Mesendoderm (in vitro differentiated cells): ENCODE data around the gene KLHL29.
A peak's percentile ranks its signal among the peaks of the same experiment; 100 is the strongest.

Experiments
- DNase-seq: peaks from one replicate; pipeline ENCODE4 v3.0.0; 2013
- H2AK5ac ChIP-seq: 2 replicates; pipeline ENCODE4 v1.6.1; 2013; ENCODE audit warnings: low read length, inconsistent platforms
- H2BK120ac ChIP-seq: 2 replicates; pipeline ENCODE4 v1.6.1; 2013; ENCODE audit warnings: low read depth, mild to moderate bottlenecking, low read length, moderate library complexity, mixed read lengths
- H2BK15ac ChIP-seq: replicated peaks from 2 replicates; pipeline ENCODE4 v1.6.1; 2013; ENCODE audit warnings: low read depth, mild to moderate bottlenecking, moderate library complexity
- H2BK5ac ChIP-seq: 2 replicates; pipeline ENCODE4 v1.6.1; 2013; ENCODE audit warnings: low read length, inconsistent platforms
- H3K18ac ChIP-seq: 2 replicates; pipeline ENCODE4 v1.6.1; 2013; ENCODE audit warnings: mild to moderate bottlenecking, low read length, mixed read lengths
- H3K23ac ChIP-seq: one replicate; pipeline ENCODE4 v1.6.1; 2013; ENCODE audit warnings: low read length
- H3K27ac ChIP-seq: 2 replicates; pipeline ENCODE4 v1.5.1; 2013; ENCODE audit warnings: low read depth, mild to moderate bottlenecking, inconsistent platforms, low read length, moderate library complexity
- H3K27me3 ChIP-seq: 2 replicates; pipeline ENCODE4 v1.6.1; 2013; ENCODE audit warnings: low read length, control low read depth, mild to moderate bottlenecking, inconsistent platforms; ENCODE audit not compliant: insufficient read depth, poor library complexity
- H3K36me3 ChIP-seq: 2 replicates; pipeline ENCODE4 v1.6.1; 2013; ENCODE audit warnings: low read length, inconsistent platforms; ENCODE audit not compliant: control insufficient read depth, insufficient read depth
- H3K4ac ChIP-seq: one replicate; pipeline ENCODE4 v1.6.1; 2013; ENCODE audit warnings: low read depth, mild to moderate bottlenecking, low read length, moderate library complexity
- H3K4me1 ChIP-seq: 2 replicates; pipeline ENCODE4 v1.6.1; 2013; ENCODE audit warnings: low read depth, low read length, inconsistent platforms; ENCODE audit not compliant: control insufficient read depth
- H3K4me2 ChIP-seq: 2 replicates; pipeline ENCODE4 v1.6.1; 2013; ENCODE audit warnings: low read length
- H3K4me3 ChIP-seq: 2 replicates; pipeline ENCODE4 v1.5.1; 2013; ENCODE audit warnings: mild to moderate bottlenecking, low read length
- H3K56ac ChIP-seq: one replicate; pipeline ENCODE4 v1.6.1; 2013; ENCODE audit warnings: low read length
- H3K79me1 ChIP-seq: 2 replicates; pipeline ENCODE4 v1.6.1; 2013; ENCODE audit warnings: low read length, inconsistent platforms
- H3K79me2 ChIP-seq: 2 replicates; pipeline ENCODE4 v1.6.1; 2013; ENCODE audit warnings: mild to moderate bottlenecking, low read length; ENCODE audit not compliant: control insufficient read depth, insufficient read depth
- H3K9ac ChIP-seq: 2 replicates; pipeline ENCODE4 v1.6.1; 2013; ENCODE audit warnings: low read length, inconsistent platforms
- H4K5ac ChIP-seq: one replicate; pipeline ENCODE4 v1.6.1; 2013; ENCODE audit warnings: low read length
- H4K8ac ChIP-seq: one replicate; pipeline ENCODE4 v1.6.1; 2013; ENCODE audit warnings: low read depth, mild to moderate bottlenecking, control low read depth, low read length, moderate library complexity
- WGBS: extraction: QIAGEN DNeasy Blood & Tissue Kit; methylation state at CpG from one replicate; pipeline ENCODE4 v1.1.7; 2013; ENCODE audit warnings: low lambda C conversion rate, missing lambda C conversion rate; ENCODE audit not compliant: insufficient coverage; ENCODE audit errors: extremely low coverage; 5-methylcytosine and 5-hydroxymethylcytosine counted together

Gene KLHL29

DNA sequence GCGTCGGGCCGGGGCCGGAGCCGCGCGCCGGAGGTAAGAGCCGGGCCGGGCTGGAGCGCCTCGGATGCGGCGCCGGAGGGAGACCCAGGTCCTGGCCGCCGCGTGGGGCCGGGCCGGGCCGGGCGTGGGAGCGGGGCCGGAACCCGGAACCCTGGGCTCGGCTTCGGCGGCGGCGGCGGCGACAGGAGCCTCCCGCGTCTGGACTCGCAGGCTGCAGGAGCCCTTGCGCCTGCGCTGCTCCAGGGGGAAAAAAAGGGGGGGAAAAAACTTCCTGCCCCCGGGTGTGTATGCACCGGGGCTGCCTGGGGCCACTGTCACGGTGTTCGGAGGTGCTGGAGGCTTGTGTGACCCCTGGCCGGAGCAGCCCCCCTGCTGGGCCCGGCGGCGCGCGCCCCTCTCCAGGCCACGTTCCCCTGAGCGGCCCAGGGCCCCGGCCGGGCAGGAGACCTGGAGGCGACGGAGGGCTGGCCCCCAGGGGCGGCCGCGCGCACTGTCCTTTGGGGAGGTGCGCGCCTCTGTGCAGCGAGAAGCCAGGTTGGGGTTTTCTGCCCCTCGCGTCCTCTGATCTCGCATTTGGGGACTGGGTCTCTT is 864 bp downstream of the KLHL29 start:
- DNase-seq, result peak; percentile 32
- no peak overlapping the region for H2AK5ac ChIP-seq
- H3K56ac ChIP-seq, result peak overlapping the region; percentile 70
- no peaks in the 10 kb centered on the region for H3K4me1 ChIP-seq
- H2BK120ac ChIP-seq, result no peak overlapping the region
- no peaks in the 10 kb centered on the region for H3K36me3 ChIP-seq
- H3K79me2 ChIP-seq, result no peaks in the 10 kb centered on the region
- no peak overlapping the region for H2BK5ac ChIP-seq
- H3K27me3 ChIP-seq, result peaks cover 10% of the 10 kb centered on the region
- H3K4ac ChIP-seq, result no peak overlapping the region
- peak overlapping the region; percentile 73 for H3K23ac ChIP-seq
- H3K4me3 ChIP-seq, result peak overlapping the region; percentile 52
- peak overlapping the region; percentile 72 for H3K9ac ChIP-seq
- no peaks in the 10 kb centered on the region for H3K79me1 ChIP-seq
- H3K27ac ChIP-seq, result no peak overlapping the region
- H3K18ac ChIP-seq, result no peak overlapping the region
- H4K8ac ChIP-seq, result no peak overlapping the region
- WGBS, result no CpG with 5 or more reads among the region's 63 CpGs
- H3K4me2 ChIP-seq, result peak overlapping the region; percentile 96
- H4K5ac ChIP-seq, result no peak overlapping the region
- H2BK15ac ChIP-seq, result no peak overlapping the region

DNA sequence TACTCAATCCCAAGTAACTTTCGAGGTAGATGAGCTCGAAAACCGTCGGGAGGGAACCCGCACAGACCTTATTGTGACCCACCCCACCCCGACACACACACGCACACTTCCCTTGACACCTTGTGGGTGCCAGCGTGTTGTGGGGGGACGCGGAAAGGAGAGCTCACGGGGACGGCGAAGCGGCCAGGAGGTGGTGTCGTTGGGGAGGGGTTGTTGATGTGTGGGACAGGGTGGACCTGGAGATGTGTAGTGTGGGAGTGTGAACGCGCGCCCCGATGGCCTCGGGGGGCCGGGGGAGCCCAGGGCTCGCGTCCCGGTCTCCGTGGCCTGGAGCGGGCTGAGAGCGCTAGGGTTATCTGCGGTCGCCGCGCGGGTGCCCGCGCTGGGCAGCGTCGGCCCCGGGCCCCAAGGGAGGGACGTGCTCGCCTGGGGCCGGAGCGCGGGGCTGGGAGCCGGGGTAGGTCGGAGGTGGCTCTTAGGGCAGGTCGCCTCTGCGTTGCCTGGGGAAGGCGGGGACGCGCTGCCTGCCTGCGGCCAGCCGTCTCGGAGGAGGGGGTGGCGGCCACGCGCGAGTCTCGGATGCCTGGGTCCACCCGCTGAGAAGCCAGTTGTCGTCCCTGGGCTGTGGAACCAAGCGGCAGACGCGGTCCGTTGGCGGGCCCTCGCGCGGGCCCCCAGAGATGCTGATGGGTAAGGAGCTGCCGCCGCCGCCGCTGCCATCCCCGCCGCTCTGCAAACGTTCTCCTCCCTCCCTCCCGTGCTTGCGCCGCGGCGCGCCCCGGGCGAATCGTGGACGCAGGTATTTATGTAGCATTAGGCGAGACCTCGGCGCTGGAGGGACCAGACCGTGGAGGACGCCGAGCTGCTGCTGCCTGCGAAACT is 1.6 kb downstream of the KLHL29 start:
- H3K18ac ChIP-seq, result no peak overlapping the region
- H2BK5ac ChIP-seq, result no peak overlapping the region
- H3K4ac ChIP-seq, result no peak overlapping the region
- H2BK120ac ChIP-seq, result no peak overlapping the region
- no peaks in the 10 kb centered on the region for H3K79me2 ChIP-seq
- peak overlapping the region; percentile 73 for H3K23ac ChIP-seq
- no peak overlapping the region for H2AK5ac ChIP-seq
- DNase-seq, result peak; percentile 28
- peak overlapping the region; percentile 96 for H3K4me2 ChIP-seq
- no peaks in the 10 kb centered on the region for H3K36me3 ChIP-seq
- H2BK15ac ChIP-seq, result no peak overlapping the region
- peak overlapping the region; percentile 52 for H3K4me3 ChIP-seq
- H4K8ac ChIP-seq, result no peak overlapping the region
- no peaks in the 10 kb centered on the region for H3K79me1 ChIP-seq
- no peak overlapping the region for H3K27ac ChIP-seq
- H3K56ac ChIP-seq, result peak overlapping the region; percentile 84
- peaks cover 10% of the 10 kb centered on the region for H3K27me3 ChIP-seq
- WGBS, result no CpG with 5 or more reads among the region's 91 CpGs
- H3K9ac ChIP-seq, result peak overlapping the region; percentile 72
- H3K4me1 ChIP-seq, result no peaks in the 10 kb centered on the region
- no peak overlapping the region for H4K5ac ChIP-seq

DNA sequence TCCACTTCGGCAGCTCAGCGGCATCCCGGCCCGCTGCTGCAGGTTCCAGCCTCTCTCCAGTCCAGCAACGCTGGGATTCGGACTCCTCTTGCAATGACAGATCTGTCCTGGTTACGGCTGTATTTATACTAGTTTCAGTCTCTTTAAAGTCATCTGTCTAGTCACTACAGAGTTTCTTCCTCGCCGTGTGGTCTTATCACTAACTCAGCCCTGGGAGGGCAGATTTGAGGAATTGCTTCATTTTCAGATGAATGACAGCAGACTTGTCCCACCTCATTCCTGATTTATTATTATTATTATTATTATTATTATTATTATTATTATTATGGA is 2.2 kb downstream of the KLHL29 start:
- Histone ChIP-seq H4K8ac (no peak overlapping the region), H3K27me3 (peaks cover 10% of the 10 kb centered on the region)

DNA sequence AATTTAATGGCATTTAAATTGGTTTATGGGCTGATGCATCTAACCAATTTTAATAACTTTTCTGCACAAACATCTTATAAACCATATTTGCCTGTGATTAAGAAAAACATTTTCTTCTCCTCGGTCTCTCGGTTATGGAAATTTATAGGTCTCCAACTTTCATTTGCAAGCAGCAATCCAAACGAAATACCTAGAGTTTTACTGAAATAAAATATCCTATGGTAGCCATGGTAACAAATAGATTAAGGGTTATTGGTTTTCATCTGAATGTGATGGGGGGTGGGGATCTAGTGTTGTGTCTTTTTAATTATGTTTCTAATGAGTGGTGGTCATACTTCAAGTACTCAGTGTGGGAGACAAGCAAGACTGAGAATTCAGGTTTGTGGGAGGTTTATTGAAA is 2.9 kb downstream of the KLHL29 start:
- no peaks in the 10 kb centered on the region for H3K79me2 ChIP-seq
- H3K23ac ChIP-seq, result no peak overlapping the region
- H3K9ac ChIP-seq, result no peak overlapping the region
- H3K27ac ChIP-seq, result no peak overlapping the region
- no peak overlapping the region for H3K56ac ChIP-seq
- H3K18ac ChIP-seq, result no peak overlapping the region
- DNase-seq, result no peak
- H3K4me2 ChIP-seq, result no peak overlapping the region
- H3K4me3 ChIP-seq, result no peak overlapping the region
- peaks cover 10% of the 10 kb centered on the region for H3K27me3 ChIP-seq
- H2BK120ac ChIP-seq, result no peak overlapping the region
- no peak overlapping the region for H2AK5ac ChIP-seq
- H4K8ac ChIP-seq, result no peak overlapping the region
- H3K36me3 ChIP-seq, result no peaks in the 10 kb centered on the region
- no peak overlapping the region for H4K5ac ChIP-seq
- H3K4me1 ChIP-seq, result no peaks in the 10 kb centered on the region
- no CpG with 5 or more reads among the region's 3 CpGs for WGBS
- no peak overlapping the region for H2BK5ac ChIP-seq
- H2BK15ac ChIP-seq, result no peak overlapping the region
- H3K4ac ChIP-seq, result no peak overlapping the region
- no peaks in the 10 kb centered on the region for H3K79me1 ChIP-seq

More for the DNA sequence above, 2.2 kb downstream of the KLHL29 start:
- peak; percentile 22 for DNase-seq
- Histone ChIP-seq H3K79me2 (no peaks in the 10 kb centered on the region), H3K23ac (no peak overlapping the region), H2BK15ac (no peak overlapping the region), H3K9ac (peak overlapping the region; percentile 15), H4K5ac (no peak overlapping the region), H3K4me2 (peak overlapping the region; percentile 96), H3K27ac (no peak overlapping the region), H3K79me1 (no peaks in the 10 kb centered on the region), H3K18ac (no peak overlapping the region), H3K4me3 (no peak overlapping the region), H3K4ac (no peak overlapping the region), H3K36me3 (no peaks in the 10 kb centered on the region), H2AK5ac (no peak overlapping the region), H2BK5ac (no peak overlapping the region), H3K4me1 (no peaks in the 10 kb centered on the region), H2BK120ac (no peak overlapping the region), H3K56ac (peak overlapping the region; percentile 59)
- no CpG with 5 or more reads among the region's 9 CpGs for WGBS

DNA sequence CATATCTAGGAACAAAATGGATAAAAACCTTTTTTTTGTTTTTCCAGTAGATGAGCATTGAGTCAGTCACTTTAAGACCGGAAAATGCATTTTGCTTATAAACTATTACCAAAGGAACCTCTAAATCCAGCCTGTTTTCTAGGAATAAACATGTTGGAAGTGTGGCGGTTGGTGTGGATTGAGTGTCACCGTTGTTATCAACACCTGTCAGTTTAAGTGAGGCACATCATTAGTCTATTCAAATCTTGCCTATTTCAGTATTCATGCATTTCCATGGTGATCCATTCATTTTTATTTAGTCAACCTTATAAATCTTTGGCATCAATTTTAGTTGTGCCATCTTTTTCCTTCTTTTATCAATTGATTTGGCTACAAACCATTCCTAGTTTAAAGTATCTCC is 3.3 kb downstream of the KLHL29 start:
- H3K9ac ChIP-seq, result no peak overlapping the region
- no peak overlapping the region for H3K4me3 ChIP-seq
- H3K18ac ChIP-seq, result no peak overlapping the region
- no peak overlapping the region for H2BK15ac ChIP-seq
- no peaks in the 10 kb centered on the region for H3K36me3 ChIP-seq
- no peaks in the 10 kb centered on the region for H3K79me2 ChIP-seq
- H3K4me2 ChIP-seq, result no peak overlapping the region
- H2BK5ac ChIP-seq, result no peak overlapping the region
- no peak overlapping the region for H3K27ac ChIP-seq
- peaks cover 10% of the 10 kb centered on the region for H3K27me3 ChIP-seq
- H3K56ac ChIP-seq, result no peak overlapping the region
- no peak overlapping the region for H4K5ac ChIP-seq
- no peak for DNase-seq
- H3K4me1 ChIP-seq, result no peaks in the 10 kb centered on the region
- H2AK5ac ChIP-seq, result no peak overlapping the region
- H4K8ac ChIP-seq, result no peak overlapping the region
- H3K4ac ChIP-seq, result no peak overlapping the region
- no CpG with 5 or more reads among the region's 3 CpGs for WGBS
- H3K23ac ChIP-seq, result no peak overlapping the region
- H3K79me1 ChIP-seq, result no peaks in the 10 kb centered on the region
- H2BK120ac ChIP-seq, result no peak overlapping the region
